GM12875 (cell line): ENCODE measurements around the gene PLEKHG4.
A peak's percentile ranks its signal among the peaks of the same experiment; 100 is the strongest.

Experiments
- H3K4me3 ChIP-seq: one replicate; pipeline ENCODE4 v1.5.1; 2011; ENCODE audit warnings: low read depth, low read length, control low read depth
- TF ChIP-seq, protein P1 (sequence below): IDR thresholded peaks from 2 replicates; pipeline ENCODE4 v1.5.1; 2011; ENCODE audit warnings: low read depth, mild to moderate bottlenecking, control low read depth, inconsistent platforms, low read length, moderate library complexity, borderline replicate concordance; ENCODE audit not compliant: insufficient read depth

Gene PLEKHG4

DNA sequence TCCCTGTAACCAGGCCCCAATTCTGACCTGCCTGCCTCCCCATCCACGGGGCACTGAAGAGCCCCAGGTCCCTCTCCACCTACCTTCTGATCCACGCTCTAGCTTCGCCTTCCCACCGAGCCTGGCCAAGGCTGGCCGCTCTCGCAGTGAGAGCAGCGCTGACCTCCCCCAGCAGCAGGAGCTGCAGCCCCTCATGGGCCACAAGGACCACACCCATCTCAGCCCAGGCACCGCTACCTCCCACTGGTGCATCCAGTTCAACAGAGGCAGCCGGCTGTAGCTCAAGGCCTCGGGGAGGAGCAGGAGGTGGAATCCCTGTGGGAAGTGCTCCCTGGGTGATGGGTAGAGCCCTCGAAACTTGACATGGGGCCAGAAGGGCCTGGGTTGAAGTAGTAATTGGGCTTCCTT lies 8.4 kb upstream of the PLEKHG4 start:
- TF ChIP-seq, protein P1, sequence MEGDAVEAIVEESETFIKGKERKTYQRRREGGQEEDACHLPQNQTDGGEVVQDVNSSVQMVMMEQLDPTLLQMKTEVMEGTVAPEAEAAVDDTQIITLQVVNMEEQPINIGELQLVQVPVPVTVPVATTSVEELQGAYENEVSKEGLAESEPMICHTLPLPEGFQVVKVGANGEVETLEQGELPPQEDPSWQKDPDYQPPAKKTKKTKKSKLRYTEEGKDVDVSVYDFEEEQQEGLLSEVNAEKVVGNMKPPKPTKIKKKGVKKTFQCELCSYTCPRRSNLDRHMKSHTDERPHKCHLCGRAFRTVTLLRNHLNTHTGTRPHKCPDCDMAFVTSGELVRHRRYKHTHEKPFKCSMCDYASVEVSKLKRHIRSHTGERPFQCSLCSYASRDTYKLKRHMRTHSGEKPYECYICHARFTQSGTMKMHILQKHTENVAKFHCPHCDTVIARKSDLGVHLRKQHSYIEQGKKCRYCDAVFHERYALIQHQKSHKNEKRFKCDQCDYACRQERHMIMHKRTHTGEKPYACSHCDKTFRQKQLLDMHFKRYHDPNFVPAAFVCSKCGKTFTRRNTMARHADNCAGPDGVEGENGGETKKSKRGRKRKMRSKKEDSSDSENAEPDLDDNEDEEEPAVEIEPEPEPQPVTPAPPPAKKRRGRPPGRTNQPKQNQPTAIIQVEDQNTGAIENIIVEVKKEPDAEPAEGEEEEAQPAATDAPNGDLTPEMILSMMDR = no peak
- H3K4me3 ChIP-seq = no peak overlapping the region

DNA sequence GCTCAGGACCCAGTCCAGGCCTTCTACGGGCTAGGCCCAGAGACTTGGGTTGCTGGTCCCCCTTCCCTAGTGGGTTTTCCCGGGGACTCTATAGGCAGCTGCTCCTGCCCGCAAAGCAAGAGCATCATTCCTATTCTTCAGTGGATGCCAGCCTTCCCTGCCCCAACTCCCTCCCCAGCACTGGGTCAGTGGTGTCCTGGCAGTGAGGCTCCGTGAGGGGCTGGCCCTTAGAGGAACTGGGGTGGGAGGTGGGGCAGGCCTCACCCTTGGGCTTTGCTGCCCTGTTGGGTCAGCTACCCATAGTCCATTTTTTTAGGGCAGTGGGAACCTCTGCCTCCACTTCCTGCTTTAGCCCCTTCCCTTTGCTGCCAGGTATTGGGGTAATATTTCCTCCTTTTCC lies 7.9 kb upstream of the PLEKHG4 start:
- H3K4me3 ChIP-seq = no peak overlapping the region
- TF ChIP-seq, protein P1 = no peak

DNA sequence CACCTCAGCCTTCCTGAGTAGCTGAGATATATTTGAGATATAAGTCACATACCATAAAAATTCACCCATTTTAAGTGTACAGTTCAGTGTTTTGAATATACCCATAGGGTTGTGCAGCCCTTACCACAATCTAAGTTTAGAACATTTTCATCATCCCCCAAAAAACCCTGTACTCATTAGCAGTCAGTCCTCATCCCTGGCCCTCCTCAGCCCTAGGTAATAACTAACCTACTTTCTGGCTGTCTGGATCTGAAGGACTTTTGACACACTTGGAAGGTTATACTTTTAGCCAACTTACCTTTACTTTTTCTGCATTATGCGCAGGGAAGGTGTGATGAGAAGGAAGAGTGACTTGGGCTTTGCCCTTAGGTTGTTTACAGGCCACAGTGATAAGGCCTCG lies 4.0 kb upstream of the PLEKHG4 start:
- H3K4me3 ChIP-seq = no peak overlapping the region
- TF ChIP-seq, protein P1 = no peak

DNA sequence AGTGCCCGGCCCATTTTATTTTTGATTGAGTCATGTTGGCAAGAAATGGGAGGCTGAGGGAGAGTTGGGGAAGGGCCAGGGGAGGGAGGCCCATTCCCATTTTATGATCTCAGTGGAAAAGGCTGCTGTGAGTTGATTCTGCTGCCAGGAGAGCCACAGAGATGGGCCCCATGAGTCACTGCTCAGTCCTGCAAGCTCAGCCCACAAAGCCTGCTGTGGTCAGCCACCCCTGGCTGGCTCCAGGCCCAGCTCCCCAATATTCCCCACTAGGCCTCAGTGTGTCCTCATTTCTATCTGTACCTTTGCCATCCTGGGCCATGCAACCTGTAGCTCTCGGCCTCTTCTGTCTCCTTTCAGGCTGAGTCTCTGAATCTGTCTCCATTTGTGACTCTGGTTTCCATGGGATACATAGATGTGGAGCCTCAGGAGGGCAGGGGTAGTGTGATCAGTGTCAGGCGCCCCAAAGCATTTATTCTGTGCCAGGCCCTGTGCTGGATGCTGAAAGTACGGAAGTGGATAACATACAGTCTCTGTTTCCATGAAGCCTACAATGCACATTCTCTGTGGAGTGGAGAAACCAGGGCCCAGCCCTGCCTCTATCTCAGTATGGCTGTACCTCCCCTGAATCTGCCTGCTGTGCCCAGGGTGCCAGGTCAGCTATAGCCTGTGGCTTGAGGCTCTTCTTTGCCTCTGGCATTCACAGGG lies 1.9 kb upstream of the PLEKHG4 start:
- TF ChIP-seq, protein P1 = no peak
- H3K4me3 ChIP-seq = no peak overlapping the region

DNA sequence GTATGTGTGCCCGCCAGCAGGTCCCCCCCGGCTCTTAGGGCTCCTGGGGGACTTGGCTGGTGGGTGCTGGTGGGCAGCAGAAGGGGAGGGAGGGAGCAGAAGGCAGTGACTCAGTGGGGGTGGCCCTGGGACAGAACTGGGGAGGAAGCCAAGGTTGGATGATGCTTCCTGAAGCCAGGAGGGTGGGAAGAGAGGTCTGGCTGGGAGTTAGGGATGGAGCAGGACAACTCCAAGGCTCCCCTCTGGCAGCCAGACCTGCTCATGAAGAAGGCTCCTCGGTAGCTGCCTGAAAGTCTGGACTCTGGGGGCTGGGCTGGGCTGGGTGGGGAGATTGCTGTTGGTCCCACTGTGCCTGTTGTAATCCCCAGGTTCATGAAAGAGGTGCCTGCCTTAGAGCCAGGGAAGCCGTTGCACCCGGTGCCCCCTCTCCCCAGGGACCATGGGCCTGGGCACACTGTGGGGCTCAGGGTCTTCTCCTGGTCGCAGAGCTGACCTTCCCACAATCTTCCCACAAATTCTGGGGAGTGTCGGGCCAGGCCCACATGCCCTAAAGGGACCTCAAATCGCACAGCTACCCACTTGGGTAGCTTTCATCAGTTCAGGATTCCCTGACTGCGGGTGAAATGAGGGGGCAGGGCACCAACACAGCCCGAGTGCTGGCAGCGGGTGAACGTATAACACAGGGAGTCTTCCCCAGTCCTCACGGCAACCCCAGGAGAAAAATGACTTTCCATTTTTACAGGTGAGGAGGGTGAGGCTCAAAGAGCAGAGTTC lies 1.1 kb upstream of the PLEKHG4 start:
- H3K4me3 ChIP-seq = peak overlapping the region; percentile 26
- TF ChIP-seq, protein P1 = no peak

DNA sequence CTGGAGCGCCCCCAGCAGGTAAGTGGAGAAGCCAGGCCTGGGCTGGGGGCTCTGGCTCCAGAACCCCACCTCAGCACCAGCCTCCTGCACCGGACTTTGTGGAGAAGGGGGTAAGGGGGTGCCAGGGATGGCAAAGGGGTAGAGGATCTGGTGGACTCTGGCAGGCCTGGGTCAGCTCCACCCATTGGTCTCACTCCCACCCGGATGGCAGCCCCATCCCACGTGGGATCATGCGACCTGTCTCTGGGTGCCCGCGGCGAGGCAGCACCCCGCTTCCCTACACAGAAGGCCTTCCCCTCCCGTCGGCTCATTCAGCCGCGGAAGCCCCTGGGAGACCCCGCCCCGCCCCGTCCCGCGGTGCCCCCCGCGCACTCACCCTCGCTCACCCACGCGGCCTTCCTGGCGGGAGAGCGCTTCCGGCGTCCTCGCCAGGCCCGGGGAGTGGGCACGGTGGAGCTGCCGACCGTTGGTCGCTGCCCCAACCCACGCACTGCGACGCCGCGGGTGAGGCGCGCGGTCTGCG lies 498 bp upstream of the PLEKHG4 start:
- peak overlapping the region; percentile 26 for H3K4me3 ChIP-seq
- TF ChIP-seq, protein P1 = 0 out of 2 replicates have a peak, but pooled peaks have one; percentile 31
